OCI-M2 (cell line): ENCODE results near the gene WNT4.

ENCODE experiments used
- DNase-seq: peaks from one replicate; lab custom pipeline; 2025; ENCODE audit not compliant: unreplicated experiment; lab: John Stamatoyannopoulos, UW

Gene WNT4

GRCh38 chr1:22089134-22089571 is 53.7 kb downstream of the WNT4 start:
- DNase-seq: no peak

- DNase-seq: no peak
Observed at GRCh38 chr1:22088331-22088730, 54.6 kb downstream of the WNT4 start.

- no peak for DNase-seq
Observed at GRCh38 chr1:22080191-22080590, 62.7 kb downstream of the WNT4 start.

GRCh38 chr1:22078133-22078532 is 64.8 kb downstream of the WNT4 start:
- no peak for DNase-seq

GRCh38 chr1:22077728-22078127 is 65.2 kb downstream of the WNT4 start:
- DNase-seq: no peak

- DNase-seq: no peak
Observed at GRCh38 chr1:22076346-22076745, 66.6 kb downstream of the WNT4 start.

GRCh38 chr1:22075718-22076117 is 67.2 kb downstream of the WNT4 start:
- DNase-seq: no peak

GRCh38 chr1:22074803-22075202 is 68.1 kb downstream of the WNT4 start:
- no peak for DNase-seq

GRCh38 chr1:22071511-22071910 is 71.4 kb downstream of the WNT4 start:
- no peak for DNase-seq
